ENCODE data around the gene TMEM117.
"Not testable (repeated sequence)": the region's sequence is repeated elsewhere in the genome, so short reads cannot be mapped to it uniquely, and the experiment has no call there.

TMEM117 gene

GRCh38 chr12:44031472-44032185, 195.7 kb downstream of the TMEM117 start:
- no peak for DNase-seq

GRCh38 chr12:44034906-44035305, 199.0 kb downstream of the TMEM117 start:
- no peak for DNase-seq

GRCh38 chr12:44036875-44037443, 201.1 kb downstream of the TMEM117 start:
- DNase-seq, result no peak

GRCh38 chr12:44038411-44038810, 202.5 kb downstream of the TMEM117 start:
- no peak for DNase-seq

GRCh38 chr12:44044491-44044890, 208.6 kb downstream of the TMEM117 start:
- not testable (repeated sequence) for DNase-seq

GRCh38 chr12:44046732-44047417, 211.0 kb downstream of the TMEM117 start:
- DNase-seq, result no peak

- no peak for DNase-seq
Observed at GRCh38 chr12:44052554-44052953, 216.7 kb downstream of the TMEM117 start.

- DNase-seq, result no peak
Observed at GRCh38 chr12:44053549-44054127, 217.8 kb downstream of the TMEM117 start.

GRCh38 chr12:44054281-44054680, 218.4 kb downstream of the TMEM117 start:
- DNase-seq, result no peak

GRCh38 chr12:44058366-44058765, 222.5 kb downstream of the TMEM117 start:
- DNase-seq, result no peak

- DNase-seq, result no peak
Observed at GRCh38 chr12:44059476-44059875, 223.6 kb downstream of the TMEM117 start.

- no peak for DNase-seq
Observed at GRCh38 chr12:44063671-44064070, 227.8 kb downstream of the TMEM117 start.

- no peak for DNase-seq
Observed at GRCh38 chr12:44076871-44077270, 241.0 kb downstream of the TMEM117 start.

GRCh38 chr12:44077294-44077693, 241.4 kb downstream of the TMEM117 start:
- no peak for DNase-seq

GRCh38 chr12:44078273-44078672, 242.4 kb downstream of the TMEM117 start:
- no peak for DNase-seq

GRCh38 chr12:44088647-44089046, 252.8 kb downstream of the TMEM117 start:
- DNase-seq, result no peak

- DNase-seq, result no peak
Observed at GRCh38 chr12:44091948-44092606, 256.2 kb downstream of the TMEM117 start.

- DNase-seq, result no peak
Observed at GRCh38 chr12:44098786-44099185, 262.9 kb downstream of the TMEM117 start.

GRCh38 chr12:44099486-44099885, 263.6 kb downstream of the TMEM117 start:
- no peak for DNase-seq

- no peak for DNase-seq
Observed at GRCh38 chr12:44100264-44100663, 264.4 kb downstream of the TMEM117 start.

GRCh38 chr12:44101475-44101874, 265.6 kb downstream of the TMEM117 start:
- no peak for DNase-seq

- no peak for DNase-seq
Observed at GRCh38 chr12:44114906-44115305, 279.0 kb downstream of the TMEM117 start.

- DNase-seq, result no peak
Observed at GRCh38 chr12:44117337-44117736, 281.5 kb downstream of the TMEM117 start.

All from activated CD4-positive, alpha-beta T cell treated with anti-CD3 and anti-CD28 coated beads for 48 hours (primary cell).